DOHH2 (cell line): ENCODE measurements around the gene NUSAP1.

Experiments
- CTCF ChIP-seq: fragments of 200-600 bp; sonication (generic); IDR thresholded peaks from one replicate; pipeline ENCODE4 v1.5.1; 2014; ENCODE audit warnings: antibody characterized with exemption, mild to moderate bottlenecking, low read depth, low read length; ENCODE audit not compliant: poor library complexity, severe bottlenecking
- EZH2phosphoT487 ChIP-seq: fragments of 200-600 bp; sonication (generic); IDR thresholded peaks from 2 replicates; pipeline ENCODE4 v1.6.1; 2017; ENCODE audit warnings: borderline replicate concordance, mild to moderate bottlenecking, antibody characterized with exemption, low read length, moderate library complexity, mixed read lengths

GRCh38 chr15:41411441-41411840 lies 78.8 kb downstream of the NUSAP1 start:
- TF ChIP-seq CTCF (no peak), EZH2phosphoT487 (no peak)
